Mammary epithelial cell (primary cell): Measurements from ENCODE around the gene DUSP22.

Experiments used
- EZH2 ChIP-seq: IDR thresholded peaks from 2 replicates; pipeline ENCODE4 v1.6.1; 2012; ENCODE audit warnings: low read length, inconsistent platforms, borderline replicate concordance
- TF ChIP-seq, protein P1 (sequence below), 2 donors: IDR thresholded peaks in 1 of 2; conservative IDR thresholded peaks in 1 of 2; 2 replicates each; pipeline ENCODE4 v1.5.1; 2011 to 2012; ENCODE audit warnings: inconsistent platforms in 2 of 2, low read length in 2 of 2, mild to moderate bottlenecking in 2 of 2, control low read depth in 1 of 2, low read depth in 1 of 2; ENCODE audit not compliant: insufficient read depth in 1 of 2; ENCODE audit errors: extremely low read depth in 1 of 2

DNA sequence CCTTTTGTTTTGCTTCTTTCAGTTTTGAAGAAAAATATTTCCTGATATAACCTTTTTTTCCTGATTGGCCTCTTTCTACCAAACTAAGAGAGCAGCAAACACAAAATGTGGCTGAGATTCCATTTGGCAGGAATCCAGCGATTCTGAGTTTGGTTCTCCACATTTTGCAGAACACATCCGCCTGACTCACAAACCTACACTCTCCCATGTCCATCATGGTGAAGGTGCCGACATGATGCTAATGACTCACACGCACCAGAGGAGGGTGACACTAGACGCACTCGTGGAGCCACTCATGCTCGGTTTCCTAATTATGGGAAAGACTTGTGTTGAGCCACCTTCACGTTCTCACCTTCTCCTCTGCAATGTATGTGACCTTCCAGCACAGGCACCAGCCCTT, 45.9 kb upstream of the DUSP22 start:
- TF ChIP-seq, protein P1, sequence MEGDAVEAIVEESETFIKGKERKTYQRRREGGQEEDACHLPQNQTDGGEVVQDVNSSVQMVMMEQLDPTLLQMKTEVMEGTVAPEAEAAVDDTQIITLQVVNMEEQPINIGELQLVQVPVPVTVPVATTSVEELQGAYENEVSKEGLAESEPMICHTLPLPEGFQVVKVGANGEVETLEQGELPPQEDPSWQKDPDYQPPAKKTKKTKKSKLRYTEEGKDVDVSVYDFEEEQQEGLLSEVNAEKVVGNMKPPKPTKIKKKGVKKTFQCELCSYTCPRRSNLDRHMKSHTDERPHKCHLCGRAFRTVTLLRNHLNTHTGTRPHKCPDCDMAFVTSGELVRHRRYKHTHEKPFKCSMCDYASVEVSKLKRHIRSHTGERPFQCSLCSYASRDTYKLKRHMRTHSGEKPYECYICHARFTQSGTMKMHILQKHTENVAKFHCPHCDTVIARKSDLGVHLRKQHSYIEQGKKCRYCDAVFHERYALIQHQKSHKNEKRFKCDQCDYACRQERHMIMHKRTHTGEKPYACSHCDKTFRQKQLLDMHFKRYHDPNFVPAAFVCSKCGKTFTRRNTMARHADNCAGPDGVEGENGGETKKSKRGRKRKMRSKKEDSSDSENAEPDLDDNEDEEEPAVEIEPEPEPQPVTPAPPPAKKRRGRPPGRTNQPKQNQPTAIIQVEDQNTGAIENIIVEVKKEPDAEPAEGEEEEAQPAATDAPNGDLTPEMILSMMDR (conservative IDR thresholded peaks at IDR 0.05 in 1 of 2, IDR thresholded peaks at IDR 0.05 in 1 of 2; ENCODE audit: extremely low read depth in 1 of 2, insufficient read depth in 1 of 2, low read depth in 1 of 2, low read length in 2 of 2) = no peak
- TF ChIP-seq EZH2 = no peak
